GM19455 (cell line): ENCODE results near the gene COL24A1.

Experiments used
- ATAC-seq: cut with Tn5 transposase; IDR thresholded peaks from one replicate; pipeline ENCODE4 v1.9.1; 2021; ENCODE audit not compliant: unreplicated experiment

COL24A1 gene

DNA sequence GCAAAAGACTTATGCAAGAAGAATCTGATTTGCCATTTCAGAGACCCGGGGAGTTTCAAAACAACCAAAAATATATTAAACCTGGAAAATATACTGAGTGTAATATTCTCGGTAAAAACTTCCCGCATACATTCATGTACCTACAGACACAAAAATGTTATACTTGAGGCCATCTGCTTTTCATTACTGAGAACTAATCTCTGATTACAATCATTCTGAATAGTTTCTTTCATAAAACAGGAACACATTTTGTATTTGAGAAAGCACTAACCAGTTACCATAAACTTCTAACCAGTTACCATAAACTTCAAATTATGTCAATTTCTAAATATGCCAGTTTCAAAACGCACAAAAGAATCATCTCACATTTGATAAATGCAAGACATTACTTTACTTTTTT, 456.1 kb downstream of the COL24A1 start:
- ATAC-seq, result no peak

DNA sequence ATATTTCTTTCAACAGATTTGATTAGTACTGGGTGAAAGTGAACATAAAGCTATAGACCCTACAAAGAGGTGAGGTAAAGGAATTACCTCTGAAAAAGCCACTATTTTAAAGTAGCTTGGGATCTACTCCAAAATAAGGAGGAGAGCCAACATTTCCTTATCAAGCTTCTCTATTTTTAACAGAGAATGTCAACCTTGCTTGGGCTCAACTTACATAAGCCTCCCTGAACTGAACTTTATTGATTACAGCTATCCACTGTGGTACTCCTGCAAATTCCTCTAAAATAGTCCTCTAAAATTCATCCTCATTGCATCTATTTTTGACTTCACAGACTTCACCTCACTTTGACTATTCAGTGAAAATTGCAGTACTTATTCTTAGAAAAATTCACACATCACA, 458.7 kb downstream of the COL24A1 start:
- ATAC-seq, result no peak

GRCh38 chr1:85692730-85693314, 463.8 kb downstream of the COL24A1 start:
- ATAC-seq, result no peak

DNA sequence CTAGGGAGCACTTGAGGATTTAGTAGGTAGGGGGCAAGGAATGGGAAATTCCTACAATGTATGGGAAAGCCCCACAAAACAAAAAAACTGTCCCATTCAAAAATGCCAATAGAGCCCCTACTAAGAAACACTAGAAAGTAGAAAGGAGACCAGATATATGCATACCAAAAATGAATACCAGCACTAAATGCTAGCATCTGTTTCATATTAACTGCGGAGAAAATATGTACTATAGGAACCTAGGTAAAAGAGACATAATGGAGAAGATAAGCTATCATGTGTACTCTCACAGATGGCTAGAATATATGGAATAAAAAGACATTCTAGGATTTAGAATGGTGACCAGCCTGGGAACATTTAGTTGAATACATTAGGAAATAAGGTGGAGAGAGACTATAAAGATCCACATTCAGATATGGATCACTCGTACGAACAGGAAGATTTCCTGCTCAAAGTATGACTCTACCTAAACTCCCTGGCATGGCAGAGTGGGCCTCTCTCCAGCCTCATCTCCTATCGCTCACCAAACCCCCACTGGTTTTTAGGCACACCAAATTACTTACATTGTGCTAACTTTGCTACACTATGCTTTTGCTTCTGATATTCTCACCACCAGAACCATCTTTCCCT, 466.7 kb downstream of the COL24A1 start:
- no peak for ATAC-seq

GRCh38 chr1:85683292-85684025, 473.1 kb downstream of the COL24A1 start:
- ATAC-seq, result no peak

GRCh38 chr1:85681087-85681486, 475.5 kb downstream of the COL24A1 start:
- no peak for ATAC-seq
